ENCODE results near the gene ZNF563.
"Not testable (repeated sequence)": the region's sequence is repeated elsewhere in the genome, so short reads cannot be mapped to it uniquely, and the experiment has no call there.

ZNF563 gene

GRCh38 chr19:12333162-12334159 lies at the start of gene ZNF563:
Gene ZNF563, minus strand, starts transcription at chr19:12333633. Its CDS starts 151 bp downstream, at chr19:12333482.
- peak; percentile 98 for DNase-seq

DNA sequence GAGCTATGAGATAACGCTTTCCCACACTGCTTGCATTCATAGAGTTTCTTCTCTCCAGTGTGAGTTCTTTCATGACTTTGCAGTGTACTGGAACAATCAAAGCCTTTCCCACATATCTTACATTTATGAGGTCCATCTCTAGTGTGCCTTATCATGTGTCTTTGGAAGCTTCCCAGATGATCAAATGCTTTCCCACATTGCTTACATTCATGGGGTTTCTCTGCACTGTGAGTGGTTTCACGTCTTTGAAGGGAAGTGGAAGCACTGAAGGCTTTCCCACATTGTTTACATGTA lies 47.0 kb upstream of the ZNF563 start:
- no peak for DNase-seq

- DNase-seq, result no peak
These were observed 46.5 kb upstream of the ZNF563 start for GRCh38 chr19:12379732-12380443.

DNA sequence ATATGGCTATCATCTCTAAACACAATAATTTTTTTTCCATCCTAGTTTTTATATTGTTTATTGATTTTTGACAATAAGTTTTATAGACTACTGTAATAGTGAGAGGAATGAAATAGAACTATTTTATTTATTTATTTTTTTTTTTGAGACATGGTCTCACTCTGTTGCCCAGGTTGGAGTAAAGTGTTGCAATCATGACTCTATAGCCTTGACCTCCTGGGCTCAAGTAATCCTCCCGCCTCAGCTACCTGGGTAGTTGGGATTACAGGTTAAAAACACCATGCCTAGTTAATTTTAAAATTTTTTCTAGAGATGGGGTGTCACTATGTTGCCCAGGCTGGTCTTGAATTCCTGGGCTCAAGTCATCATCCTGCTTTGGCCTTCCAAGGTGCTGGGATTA lies 40.6 kb upstream of the ZNF563 start:
- no peak for DNase-seq

DNA sequence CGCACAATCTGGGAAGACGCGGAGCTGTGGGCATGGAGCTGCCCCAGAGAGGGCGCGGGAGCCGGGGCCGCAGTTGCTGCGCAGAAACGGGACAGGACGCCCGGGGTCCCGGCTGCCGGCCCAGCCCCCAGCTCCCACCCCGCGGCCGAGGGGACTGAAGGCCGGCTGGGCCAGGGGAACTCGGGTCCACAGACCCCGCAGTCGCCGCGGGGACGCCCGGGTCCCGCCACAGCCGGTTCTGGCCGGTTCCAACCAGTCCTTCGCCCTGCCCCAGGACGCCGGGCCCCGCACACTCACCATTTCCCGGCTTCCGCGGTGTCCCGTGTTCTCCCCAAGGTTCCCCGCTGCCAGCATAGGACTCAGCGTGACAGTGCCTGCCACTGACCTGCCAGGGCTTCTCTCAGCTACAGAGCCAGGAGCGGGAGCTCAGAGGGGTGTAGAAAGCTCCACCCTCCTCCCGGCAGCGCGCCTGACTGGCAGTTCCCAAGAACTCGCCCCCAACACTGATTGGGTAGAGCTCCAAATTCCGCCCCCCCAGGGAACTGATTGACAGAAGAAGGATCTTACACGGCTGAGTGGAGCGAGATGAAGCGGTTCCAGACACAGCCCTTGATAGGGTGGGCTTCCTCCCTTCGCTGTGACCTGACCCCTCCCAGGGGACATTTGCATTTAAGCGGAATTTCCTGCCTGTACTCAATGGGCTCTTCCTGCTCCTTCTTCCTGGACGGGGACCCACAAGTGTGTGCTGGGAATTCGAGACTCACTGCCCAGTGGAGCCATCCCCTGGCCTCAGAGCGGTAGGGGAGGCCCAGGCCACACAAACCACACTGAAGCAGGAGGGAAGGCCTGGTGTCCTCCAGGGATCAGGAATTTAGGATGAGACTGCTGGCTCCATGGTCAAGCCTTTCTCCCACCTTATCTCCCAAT lies 32.1 kb upstream of the ZNF563 start, which contains the start of gene ZNF442:
Gene ZNF442, minus strand, starts transcription at position 448 of the 927 bp plus-strand sequence. CDS start 2,052 bp downstream, outside the sequence.
- peak; percentile 98 for DNase-seq

- DNase-seq, result peak; percentile 29
These were observed 31.2 kb upstream of the ZNF563 start for GRCh38 chr19:12364391-12365235.

- not testable (repeated sequence) for DNase-seq
These were observed 28.8 kb upstream of the ZNF563 start for GRCh38 chr19:12362236-12362635.

DNA sequence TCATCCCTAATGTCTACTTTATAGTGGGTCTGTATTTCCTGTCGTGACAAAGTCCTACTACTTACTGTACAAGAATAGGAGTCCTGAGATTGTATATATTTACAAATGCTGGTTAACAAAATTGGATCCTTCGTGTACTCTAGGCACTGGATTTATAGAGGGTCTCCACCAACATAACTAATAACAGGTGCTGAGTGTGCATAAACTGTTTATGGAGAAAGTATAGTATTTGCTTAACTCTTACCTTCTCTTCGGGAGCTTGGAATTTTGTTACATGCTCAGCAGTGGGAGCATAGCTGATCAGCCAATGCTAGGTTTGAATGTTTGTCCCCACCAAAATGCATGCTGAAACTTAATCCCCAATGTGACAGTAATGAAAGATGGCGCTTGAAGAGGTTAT lies 19.9 kb upstream of the ZNF563 start:
- DNase-seq, result no peak

- no peak for DNase-seq
These were observed 17.4 kb upstream of the ZNF563 start for GRCh38 chr19:12350890-12351197.

DNA sequence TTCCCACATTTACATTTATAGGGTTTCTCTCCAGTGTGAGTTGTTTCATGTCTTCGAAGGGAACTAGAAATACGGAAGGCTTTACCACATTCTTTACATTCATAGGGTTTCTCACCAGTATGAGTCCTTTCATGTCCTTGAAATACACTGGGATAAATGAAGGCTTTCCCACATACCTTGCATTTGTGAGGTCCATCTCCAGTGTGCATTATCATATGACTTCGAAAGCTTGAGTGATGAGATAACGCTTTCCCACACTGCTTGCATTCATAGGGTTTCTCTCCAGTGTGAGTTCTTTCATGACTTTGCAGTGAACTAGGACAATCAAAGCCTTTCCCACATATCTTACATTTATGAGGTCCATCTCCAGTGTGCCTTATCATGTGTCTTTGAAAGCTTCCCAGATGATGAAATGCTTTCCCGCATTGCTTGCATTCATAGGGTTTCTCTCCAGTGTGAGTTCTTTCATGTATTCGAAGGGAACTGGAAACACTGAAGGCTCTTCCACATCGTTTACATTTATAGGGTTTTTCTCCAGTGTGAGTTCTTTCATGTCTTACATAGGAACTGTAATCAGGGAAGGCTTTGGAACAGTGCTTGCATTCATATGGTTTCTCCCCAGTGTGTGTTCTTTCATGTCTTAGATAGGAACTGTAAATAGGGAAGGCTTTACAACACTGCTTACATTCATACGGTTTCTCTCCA lies 16.9 kb upstream of the ZNF563 start:
- no peak for DNase-seq

DNA sequence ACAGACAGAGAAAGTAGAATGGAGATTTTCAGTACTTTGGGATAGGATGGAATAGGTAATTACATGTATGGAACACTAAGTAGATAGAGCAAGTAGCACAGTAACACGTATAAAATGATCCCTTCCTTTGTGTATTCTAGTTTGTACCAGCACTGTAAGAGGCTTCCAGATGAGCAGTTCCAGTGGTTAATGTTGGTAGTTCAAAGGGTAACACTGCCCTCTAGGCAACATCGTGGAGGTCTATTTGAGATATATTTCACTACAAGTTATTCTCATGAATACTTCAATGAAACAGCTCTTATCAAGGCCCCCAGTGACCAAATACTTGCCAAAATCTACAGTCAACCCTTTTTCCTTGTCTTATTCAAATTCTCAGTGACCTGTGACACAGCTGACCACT lies 13.5 kb upstream of the ZNF563 start:
- DNase-seq, result no peak

DNA sequence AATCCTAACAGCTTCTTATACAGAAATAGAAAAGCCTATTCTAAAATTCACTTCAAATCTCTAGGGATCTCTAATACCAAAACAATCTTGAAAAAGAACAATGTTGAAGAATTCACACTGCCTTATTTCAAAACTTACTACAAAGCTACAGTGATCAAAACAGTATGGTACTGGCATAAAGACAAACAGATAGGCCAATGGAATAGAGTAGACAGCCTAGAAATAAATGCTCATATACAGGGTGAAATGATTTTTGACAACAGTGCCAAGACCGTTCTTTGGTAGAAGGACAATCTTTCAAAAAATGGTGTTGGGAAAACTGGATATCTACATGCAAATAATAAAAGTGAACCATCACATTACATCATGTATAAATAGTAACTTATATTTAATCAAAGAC lies 11.8 kb upstream of the ZNF563 start:
- DNase-seq, result no peak

DNA sequence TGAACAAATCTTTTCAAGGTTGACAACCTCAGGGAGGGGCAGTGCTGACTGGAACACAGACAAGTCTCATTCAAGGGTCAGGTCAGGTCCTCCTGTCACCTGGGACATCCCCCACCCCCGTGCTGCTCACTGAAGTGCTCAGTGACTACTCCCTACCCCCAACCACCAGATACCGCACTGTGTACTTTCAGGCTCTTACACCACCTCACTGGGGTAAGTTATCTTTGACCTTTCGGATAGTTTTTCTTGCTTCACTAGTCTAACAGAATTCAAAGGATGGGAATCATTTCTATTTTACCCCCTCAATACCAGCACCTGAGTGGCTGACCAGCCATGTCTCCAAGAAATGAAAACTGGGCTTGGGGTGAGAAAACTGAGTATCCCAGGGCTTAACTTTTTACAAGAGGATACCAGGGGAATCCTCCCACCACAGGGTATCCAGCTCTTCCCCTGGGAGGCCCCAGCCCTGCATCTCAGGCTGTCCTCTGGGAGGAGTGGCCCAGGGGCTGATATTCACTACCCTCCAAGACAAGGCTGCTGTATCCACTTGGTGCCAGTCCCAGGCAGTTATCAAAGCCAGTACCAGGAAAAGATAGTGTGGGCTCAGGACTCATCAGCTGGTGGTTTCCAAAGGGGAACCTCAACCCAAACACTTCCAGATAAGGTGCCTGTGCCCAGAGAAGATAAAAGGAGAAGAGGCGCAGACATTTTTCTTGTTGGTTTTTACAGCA lies 2.1 kb downstream of the ZNF563 start:
- DNase-seq, result no peak

DNA sequence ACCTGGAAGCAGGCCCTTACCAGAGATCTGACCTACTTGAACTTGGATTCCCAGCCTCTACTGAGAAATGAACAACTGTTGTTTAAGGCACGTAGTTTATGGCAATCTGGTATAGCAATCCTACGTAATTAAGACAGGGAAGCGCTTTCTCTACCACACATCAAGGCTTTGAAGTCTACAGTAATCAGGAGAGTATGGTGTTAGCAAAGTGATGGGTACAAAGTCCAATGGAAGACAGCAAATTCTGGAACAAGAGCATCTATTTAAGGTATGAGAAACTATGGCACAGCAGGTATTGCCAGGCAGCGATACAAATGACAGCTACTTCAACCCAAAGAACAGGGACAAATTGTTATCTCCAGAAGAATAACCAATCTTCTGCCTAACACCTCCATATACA lies 3.1 kb downstream of the ZNF563 start:
- no peak for DNase-seq

GRCh38 chr19:12325690-12326089 lies 7.7 kb downstream of the ZNF563 start:
- DNase-seq, result no peak

DNA sequence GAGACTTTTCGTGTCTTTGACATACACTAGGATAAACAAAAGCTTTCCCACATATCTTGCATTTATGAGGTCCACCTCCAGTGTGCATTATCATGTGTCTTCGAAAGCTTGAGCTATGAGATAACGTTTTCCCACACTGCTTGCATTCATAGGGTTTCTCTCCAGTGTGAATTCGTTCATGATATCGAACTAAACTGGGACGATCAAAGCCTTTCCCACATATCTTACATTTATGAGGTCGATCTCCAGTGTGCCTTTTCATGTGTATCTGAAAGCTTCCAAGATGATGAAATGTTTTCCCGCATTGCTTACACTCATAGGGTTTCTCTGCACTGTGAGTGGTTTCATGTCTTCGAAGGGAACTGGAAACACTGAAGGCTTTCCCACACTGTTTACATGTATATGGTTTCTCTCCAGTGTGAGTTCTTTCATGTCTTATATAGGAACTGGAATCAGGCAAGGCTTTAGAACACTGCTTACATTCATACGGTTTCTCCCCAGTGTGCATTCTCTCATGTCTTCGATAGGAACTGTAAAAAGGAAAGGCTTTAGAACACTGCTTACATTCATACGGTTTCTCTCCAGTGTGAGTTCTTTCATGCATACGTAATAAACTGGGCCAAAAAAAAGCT lies 14.5 kb downstream of the ZNF563 start:
- no peak for DNase-seq

GRCh38 chr19:12314553-12314952 lies 18.9 kb downstream of the ZNF563 start:
- DNase-seq, result no peak

DNA sequence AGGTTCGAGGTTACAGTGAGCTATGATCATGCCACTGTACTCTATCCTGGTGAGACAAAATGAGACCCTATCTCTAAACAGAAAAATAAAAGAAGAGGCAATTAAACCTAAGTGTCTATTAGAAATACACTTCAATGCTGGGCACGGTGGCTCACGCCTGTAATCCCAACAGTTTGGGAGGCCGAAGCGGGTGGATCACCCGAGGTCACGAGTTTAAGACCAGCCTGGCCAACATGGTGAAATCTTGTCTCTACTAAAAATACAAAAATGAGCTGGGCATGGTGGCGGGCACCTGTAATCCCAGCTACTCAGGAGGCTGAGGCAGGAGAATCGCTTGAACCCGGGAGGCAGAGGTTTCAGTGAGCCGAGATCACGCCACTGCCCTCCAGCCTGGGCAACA lies 24.5 kb downstream of the ZNF563 start:
- DNase-seq, result not testable (repeated sequence)

DNA sequence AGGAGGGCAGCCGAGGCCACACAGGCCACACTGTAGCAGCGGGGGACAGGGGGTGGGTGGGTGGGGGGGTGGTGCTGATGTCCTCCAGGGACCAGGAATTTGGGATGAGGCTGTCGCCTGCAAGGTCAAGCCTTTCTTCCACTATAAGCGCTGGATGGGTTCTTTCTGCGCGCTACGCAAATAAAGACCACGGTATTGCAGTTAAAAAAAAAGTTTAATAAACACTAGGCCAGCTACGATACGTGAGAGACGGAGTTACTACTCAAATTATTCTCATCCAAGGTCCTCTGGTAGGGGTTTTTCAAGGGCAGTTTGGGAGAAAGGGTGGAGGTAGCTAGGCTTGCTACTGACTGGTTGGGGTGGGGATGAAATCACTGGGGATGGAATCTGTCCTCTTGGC lies 38.2 kb downstream of the ZNF563 start:
- no peak for DNase-seq

All from femur (tissue), 1 donor.